Liver (tissue), 9 donors: ENCODE measurements around the gene SLC49A3. TPM values are rescaled to one million over a fixed set of nuclear protein-coding genes. Genes with fewer than 3 reads are reported as not detected.

ENCODE experiments used
- DNase-seq: peaks from one replicate; pipeline ENCODE4 v3.0.0-alpha.2; 2017; ENCODE audit warnings: low spot score
- H3K27ac ChIP-seq, 2 donors: one replicate each; pipeline ENCODE4 v1.7.0; 2013; ENCODE audit warnings: inconsistent platforms in 2 of 2, low read length in 2 of 2, control low read depth in 1 of 2, low read depth in 1 of 2, mild to moderate bottlenecking in 1 of 2
- H3K27me3 ChIP-seq, 4 donors: one replicate each; pipeline versions ENCODE4 v1.6.1 to v1.7.0; 2013; ENCODE audit warnings: low read length in 3 of 4, inconsistent platforms in 1 of 4, mild to moderate bottlenecking in 1 of 4, moderate library complexity in 1 of 4; ENCODE audit not compliant: control insufficient read depth in 4 of 4, insufficient read depth in 4 of 4
- H3K36me3 ChIP-seq, 4 donors: one replicate each; pipeline versions ENCODE4 v1.6.1 to v1.7.0; 2013; ENCODE audit warnings: low read length in 3 of 4, mild to moderate bottlenecking in 3 of 4, low read depth in 1 of 4, moderate library complexity in 1 of 4; ENCODE audit not compliant: control insufficient read depth in 4 of 4, insufficient read depth in 3 of 4
- H3K4me1 ChIP-seq, 4 donors: one replicate each; pipeline versions ENCODE4 v1.6.1 to v1.7.0; 2013; ENCODE audit warnings: low read length in 3 of 4, mild to moderate bottlenecking in 3 of 4, moderate library complexity in 1 of 4; ENCODE audit not compliant: control insufficient read depth in 4 of 4, insufficient read depth in 4 of 4
- H3K4me3 ChIP-seq, 3 donors: one replicate each; pipeline versions ENCODE4 v1.6.1 to v1.7.0; 2013; ENCODE audit warnings: low read length in 3 of 3, control low read depth in 1 of 3, low read depth in 1 of 3, mild to moderate bottlenecking in 1 of 3
- H3K9ac ChIP-seq, 2 donors: one replicate each; pipeline ENCODE4 v1.7.0; 2013; ENCODE audit warnings: low read length in 2 of 2, mild to moderate bottlenecking in 2 of 2, moderate library complexity in 2 of 2, control low read depth in 1 of 2, low read depth in 1 of 2
- H3K9me3 ChIP-seq, 4 donors: one replicate each; pipeline versions ENCODE4 v1.6.1 to v1.7.0; 2013; ENCODE audit warnings: low read length in 3 of 4; ENCODE audit not compliant: control insufficient read depth in 4 of 4
- EGR1 ChIP-seq, 2 donors: IDR thresholded peaks; 2 replicates each; pipeline ENCODE4 v1.6.1; 2016 to 2018; ENCODE audit warnings: antibody characterized with exemption in 2 of 2, low read depth in 2 of 2
- FOXA1 ChIP-seq: IDR thresholded peaks from 2 replicates; pipeline ENCODE4 v1.6.1; 2016; ENCODE audit warnings: antibody characterized with exemption
- FOXA2 ChIP-seq: IDR thresholded peaks from 2 replicates; pipeline ENCODE4 v1.6.1; 2016; ENCODE audit warnings: antibody characterized with exemption
- GABPA ChIP-seq, 2 donors: IDR thresholded peaks in 1 of 2; conservative IDR thresholded peaks in 1 of 2; 2 replicates each; pipeline ENCODE4 v1.6.1; 2016; ENCODE audit warnings: antibody characterized with exemption in 2 of 2, mild to moderate bottlenecking in 1 of 2, moderate library complexity in 1 of 2
- HNF4A ChIP-seq, 2 donors: conservative IDR thresholded peaks; 2 replicates each; pipeline ENCODE4 v1.6.1; 2016; ENCODE audit warnings: antibody characterized with exemption in 2 of 2, mild to moderate bottlenecking in 2 of 2
- HNF4G ChIP-seq: IDR thresholded peaks from 2 replicates; pipeline ENCODE4 v1.6.1; 2016; ENCODE audit warnings: antibody characterized with exemption
- JUND ChIP-seq, 2 donors: IDR thresholded peaks; 2 replicates each; pipeline ENCODE4 v1.6.1; 2016; ENCODE audit warnings: antibody characterized with exemption in 2 of 2
- MAX ChIP-seq: IDR thresholded peaks from 2 replicates; pipeline ENCODE4 v1.6.1; 2016; ENCODE audit warnings: antibody characterized with exemption
- NR2F2 ChIP-seq: IDR thresholded peaks from 2 replicates; pipeline ENCODE4 v1.6.1; 2016; ENCODE audit warnings: antibody characterized with exemption
- RAD21 ChIP-seq, 2 donors: IDR thresholded peaks; 2 replicates each; pipeline ENCODE4 v1.6.1; 2016; ENCODE audit warnings: antibody characterized with exemption in 2 of 2, mild to moderate bottlenecking in 2 of 2
- RXRA ChIP-seq, 2 donors: IDR thresholded peaks; 2 replicates each; pipeline ENCODE4 v1.6.1; 2017 to 2018; ENCODE audit warnings: antibody characterized with exemption in 2 of 2, mild to moderate bottlenecking in 1 of 2
- SP1 ChIP-seq: IDR thresholded peaks from 2 replicates; pipeline ENCODE4 v1.6.1; 2018; ENCODE audit warnings: antibody characterized with exemption, mild to moderate bottlenecking
- TAF1 ChIP-seq: conservative IDR thresholded peaks from 2 replicates; pipeline ENCODE4 v1.6.1; 2016; ENCODE audit warnings: antibody characterized with exemption, mild to moderate bottlenecking
- YY1 ChIP-seq: IDR thresholded peaks from 2 replicates; pipeline ENCODE4 v1.6.1; 2016; ENCODE audit warnings: antibody characterized with exemption, mild to moderate bottlenecking
- WGBS: extraction: QIAGEN DNeasy Blood & Tissue Kit; methylation state at CpG from one replicate; pipeline ENCODE4 v1.1.7; 2013; 5-methylcytosine and 5-hydroxymethylcytosine counted together
- polyA plus RNA-seq, 2 donors: library from polyadenylated mRNA; stranded (reverse) in 1 of 2; unstranded in 1 of 2; fragments of 200-250 nt in 1 of 2; fragments of >200 nt in 1 of 2; fragmentation: Nextera tagmentation in 1 of 2; extraction: Ambion mirVana in 1 of 2; gene quantifications; one replicate each; pipeline versions ENCODE4 v1.2.1 to v1.2.3, GENCODE V29; 2013 to 2015
- total RNA-seq, 2 donors: library from RNA; depleted of rRNA; stranded (reverse); fragments of >200 nt; gene quantifications; one replicate each; pipeline ENCODE4 v1.2.3, GENCODE V29; 2014
- TF ChIP-seq, protein P1 (sequence below): IDR thresholded peaks from 2 replicates; pipeline ENCODE4 v1.6.1; 2016; ENCODE audit warnings: antibody characterized with exemption, mild to moderate bottlenecking
- TF ChIP-seq, protein P2 (sequence below): fragments of 150-350 bp; IDR thresholded peaks from 2 replicates; pipeline ENCODE4 v1.5.1; 2017; ENCODE audit warnings: improper control_type of control experiment, low read depth, low read length; ENCODE audit not compliant: missing input control
- TF ChIP-seq, protein P3 (sequence below): IDR thresholded peaks from 2 replicates; pipeline ENCODE4 v1.6.1; 2016; ENCODE audit warnings: antibody characterized with exemption
- TF ChIP-seq, protein P4 (sequence below): IDR thresholded peaks from 2 replicates; pipeline ENCODE4 v1.6.1; 2016; ENCODE audit warnings: antibody characterized with exemption
- donor health status: healthy.
- donor health status: healthy.
- donor health status: healthy.
- donor health status: healthy.
- donor health status: healthy.

The SLC49A3 gene
- total and polyA plus RNA-seq, 4 donors = 0.40 to 3.6 (median 2.0) TPM

DNA sequence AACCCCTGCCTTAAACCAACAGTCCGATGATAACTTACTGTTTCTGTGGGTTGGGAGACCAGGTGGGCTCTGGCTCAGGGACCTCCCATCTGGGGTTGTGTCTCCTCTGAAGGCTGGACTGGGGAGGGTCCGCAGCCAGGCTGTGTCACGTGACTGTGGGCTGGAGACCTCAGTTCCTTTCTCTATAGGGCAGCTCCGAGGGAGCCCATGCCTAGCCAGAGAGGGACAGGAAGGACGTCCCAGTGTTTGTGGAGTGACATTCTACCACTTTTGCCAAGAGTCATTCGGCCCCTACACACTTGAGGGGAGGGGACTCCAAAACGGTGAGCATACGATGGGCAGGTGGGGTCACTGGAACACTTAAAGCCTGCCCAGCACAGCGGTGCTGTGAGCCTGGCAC, 21.2 kb upstream of the SLC49A3 start:
- DNase-seq = no peak
- Histone ChIP-seq H3K4me3 (no peak overlapping the region), H3K27ac (no peak overlapping the region), H3K9me3 (no peaks in the 10 kb centered on the region), H3K9ac (no peak overlapping the region), H3K4me1 (peaks cover 6 to 29% (median 14%) of the 10 kb centered on the region in 4 donors), H3K36me3 (no peaks in the 10 kb centered on the region), H3K27me3 (no peaks in the 10 kb centered on the region)
- no peak for TF ChIP-seq HNF4A (conservative IDR thresholded peaks at IDR 0.05)
- TF ChIP-seq HNF4G = no peak
- no peak for TF ChIP-seq NR2F2
- TF ChIP-seq MAX = no peak
- TF ChIP-seq, protein P1, sequence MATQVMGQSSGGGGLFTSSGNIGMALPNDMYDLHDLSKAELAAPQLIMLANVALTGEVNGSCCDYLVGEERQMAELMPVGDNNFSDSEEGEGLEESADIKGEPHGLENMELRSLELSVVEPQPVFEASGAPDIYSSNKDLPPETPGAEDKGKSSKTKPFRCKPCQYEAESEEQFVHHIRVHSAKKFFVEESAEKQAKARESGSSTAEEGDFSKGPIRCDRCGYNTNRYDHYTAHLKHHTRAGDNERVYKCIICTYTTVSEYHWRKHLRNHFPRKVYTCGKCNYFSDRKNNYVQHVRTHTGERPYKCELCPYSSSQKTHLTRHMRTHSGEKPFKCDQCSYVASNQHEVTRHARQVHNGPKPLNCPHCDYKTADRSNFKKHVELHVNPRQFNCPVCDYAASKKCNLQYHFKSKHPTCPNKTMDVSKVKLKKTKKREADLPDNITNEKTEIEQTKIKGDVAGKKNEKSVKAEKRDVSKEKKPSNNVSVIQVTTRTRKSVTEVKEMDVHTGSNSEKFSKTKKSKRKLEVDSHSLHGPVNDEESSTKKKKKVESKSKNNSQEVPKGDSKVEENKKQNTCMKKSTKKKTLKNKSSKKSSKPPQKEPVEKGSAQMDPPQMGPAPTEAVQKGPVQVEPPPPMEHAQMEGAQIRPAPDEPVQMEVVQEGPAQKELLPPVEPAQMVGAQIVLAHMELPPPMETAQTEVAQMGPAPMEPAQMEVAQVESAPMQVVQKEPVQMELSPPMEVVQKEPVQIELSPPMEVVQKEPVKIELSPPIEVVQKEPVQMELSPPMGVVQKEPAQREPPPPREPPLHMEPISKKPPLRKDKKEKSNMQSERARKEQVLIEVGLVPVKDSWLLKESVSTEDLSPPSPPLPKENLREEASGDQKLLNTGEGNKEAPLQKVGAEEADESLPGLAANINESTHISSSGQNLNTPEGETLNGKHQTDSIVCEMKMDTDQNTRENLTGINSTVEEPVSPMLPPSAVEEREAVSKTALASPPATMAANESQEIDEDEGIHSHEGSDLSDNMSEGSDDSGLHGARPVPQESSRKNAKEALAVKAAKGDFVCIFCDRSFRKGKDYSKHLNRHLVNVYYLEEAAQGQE = no peak
- TF ChIP-seq RAD21 (IDR thresholded peaks at IDR 0.05) = no peak
- no peak for TF ChIP-seq YY1
- TF ChIP-seq GABPA (IDR thresholded peaks at IDR 0.05 in 1 of 2, conservative IDR thresholded peaks at IDR 0.05 in 1 of 2) = no peak
- TF ChIP-seq, protein P2, sequence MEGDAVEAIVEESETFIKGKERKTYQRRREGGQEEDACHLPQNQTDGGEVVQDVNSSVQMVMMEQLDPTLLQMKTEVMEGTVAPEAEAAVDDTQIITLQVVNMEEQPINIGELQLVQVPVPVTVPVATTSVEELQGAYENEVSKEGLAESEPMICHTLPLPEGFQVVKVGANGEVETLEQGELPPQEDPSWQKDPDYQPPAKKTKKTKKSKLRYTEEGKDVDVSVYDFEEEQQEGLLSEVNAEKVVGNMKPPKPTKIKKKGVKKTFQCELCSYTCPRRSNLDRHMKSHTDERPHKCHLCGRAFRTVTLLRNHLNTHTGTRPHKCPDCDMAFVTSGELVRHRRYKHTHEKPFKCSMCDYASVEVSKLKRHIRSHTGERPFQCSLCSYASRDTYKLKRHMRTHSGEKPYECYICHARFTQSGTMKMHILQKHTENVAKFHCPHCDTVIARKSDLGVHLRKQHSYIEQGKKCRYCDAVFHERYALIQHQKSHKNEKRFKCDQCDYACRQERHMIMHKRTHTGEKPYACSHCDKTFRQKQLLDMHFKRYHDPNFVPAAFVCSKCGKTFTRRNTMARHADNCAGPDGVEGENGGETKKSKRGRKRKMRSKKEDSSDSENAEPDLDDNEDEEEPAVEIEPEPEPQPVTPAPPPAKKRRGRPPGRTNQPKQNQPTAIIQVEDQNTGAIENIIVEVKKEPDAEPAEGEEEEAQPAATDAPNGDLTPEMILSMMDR = no peak
- no peak for TF ChIP-seq FOXA2
- TF ChIP-seq, protein P3, sequence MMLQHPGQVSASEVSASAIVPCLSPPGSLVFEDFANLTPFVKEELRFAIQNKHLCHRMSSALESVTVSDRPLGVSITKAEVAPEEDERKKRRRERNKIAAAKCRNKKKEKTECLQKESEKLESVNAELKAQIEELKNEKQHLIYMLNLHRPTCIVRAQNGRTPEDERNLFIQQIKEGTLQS = no peak
- no peak for TF ChIP-seq JUND (IDR thresholded peaks at IDR 0.05)
- no peak for TF ChIP-seq FOXA1
- TF ChIP-seq TAF1 = no peak
- no peak for TF ChIP-seq SP1
- no peak for TF ChIP-seq EGR1 (IDR thresholded peaks at IDR 0.05; ENCODE audit: low read depth in 2 of 2)
- WGBS = 81% methylated on average over 9 of the region's 9 CpGs

GRCh38 chr4:709348-709747, 20.4 kb upstream of the SLC49A3 start:
- H3K4me1 ChIP-seq = peaks cover 6 to 32% (median 18%) of the 10 kb centered on the region in 4 donors
- no peak for DNase-seq
- no peak overlapping the region for H3K4me3 ChIP-seq
- TF ChIP-seq HNF4G (no peak), RXRA (IDR thresholded peaks at IDR 0.05) (no peak), EGR1 (IDR thresholded peaks at IDR 0.05; ENCODE audit: low read depth in 2 of 2) (no peak), JUND (IDR thresholded peaks at IDR 0.05) (no peak), YY1 (no peak), FOXA1 (no peak), RAD21 (IDR thresholded peaks at IDR 0.05) (no peak), TAF1 (no peak), GABPA (IDR thresholded peaks at IDR 0.05 in 1 of 2, conservative IDR thresholded peaks at IDR 0.05 in 1 of 2) (no peak), MAX (no peak)
- TF ChIP-seq, protein P2 = no peak
- TF ChIP-seq, protein P4, sequence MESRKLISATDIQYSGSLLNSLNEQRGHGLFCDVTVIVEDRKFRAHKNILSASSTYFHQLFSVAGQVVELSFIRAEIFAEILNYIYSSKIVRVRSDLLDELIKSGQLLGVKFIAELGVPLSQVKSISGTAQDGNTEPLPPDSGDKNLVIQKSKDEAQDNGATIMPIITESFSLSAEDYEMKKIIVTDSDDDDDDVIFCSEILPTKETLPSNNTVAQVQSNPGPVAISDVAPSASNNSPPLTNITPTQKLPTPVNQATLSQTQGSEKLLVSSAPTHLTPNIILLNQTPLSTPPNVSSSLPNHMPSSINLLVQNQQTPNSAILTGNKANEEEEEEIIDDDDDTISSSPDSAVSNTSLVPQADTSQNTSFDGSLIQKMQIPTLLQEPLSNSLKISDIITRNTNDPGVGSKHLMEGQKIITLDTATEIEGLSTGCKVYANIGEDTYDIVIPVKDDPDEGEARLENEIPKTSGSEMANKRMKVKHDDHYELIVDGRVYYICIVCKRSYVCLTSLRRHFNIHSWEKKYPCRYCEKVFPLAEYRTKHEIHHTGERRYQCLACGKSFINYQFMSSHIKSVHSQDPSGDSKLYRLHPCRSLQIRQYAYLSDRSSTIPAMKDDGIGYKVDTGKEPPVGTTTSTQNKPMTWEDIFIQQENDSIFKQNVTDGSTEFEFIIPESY = no peak
- TF ChIP-seq, protein P3 = no peak

More at GRCh38 chr4:709348-709747, 20.4 kb upstream of the SLC49A3 start:
- 96% methylated on average over 6 of the region's 6 CpGs for WGBS
- no peak overlapping the region for H3K27ac ChIP-seq
- no peak overlapping the region for H3K9ac ChIP-seq
- no peaks in the 10 kb centered on the region for H3K27me3 ChIP-seq
- H3K9me3 ChIP-seq = no peaks in the 10 kb centered on the region
- H3K36me3 ChIP-seq = no peaks in the 10 kb centered on the region
